OCI-LY3 (cell line): ENCODE data around the gene MTUS2.

Source experiments
- CTCF ChIP-seq: fragments of 200-600, 300-600 bp; sonication (generic); IDR thresholded peaks from 2 replicates; pipeline ENCODE4 v1.5.1; 2014; ENCODE audit warnings: antibody characterized with exemption, low read length, low read depth
- EZH2phosphoT487 ChIP-seq: fragments of 200-600 bp; shearing (Covaris generic); IDR thresholded peaks from 2 replicates; pipeline ENCODE4 v1.6.1; 2018; ENCODE audit warnings: antibody characterized with exemption, mixed run types, low read depth

GRCh38 chr13:29292045-29292444 lies 471.9 kb downstream of the MTUS2 start:
- TF ChIP-seq CTCF, result no peak
- TF ChIP-seq EZH2phosphoT487, result no peak
